Upper lobe of right lung (tissue), 1 donor: ENCODE results near the gene DAD1. TPM values are rescaled to one million over a fixed set of nuclear protein-coding genes. Genes with fewer than 3 reads are reported as not detected.

Experiments
- ATAC-seq: fragments of 200-7000 bp; cut with Tn5 transposase; one replicate; pipeline ENCODE4 v1.9.1; 2020; ENCODE audit warnings: mild to moderate bottlenecking, moderate library complexity
- DNase-seq: peaks from one replicate; pipeline ENCODE4 v3.0.0-alpha.2; 2020
- H3K27ac ChIP-seq: fragments of 200-600 bp; one replicate; pipeline ENCODE4 v1.8.0; 2022
- H3K27me3 ChIP-seq: fragments of 200-600 bp; one replicate; pipeline ENCODE4 v1.8.0; 2022; ENCODE audit warnings: mild to moderate bottlenecking
- H3K36me3 ChIP-seq: fragments of 200-600 bp; one replicate; pipeline ENCODE4 v1.8.0; 2022
- H3K4me1 ChIP-seq: fragments of 200-600 bp; one replicate; pipeline ENCODE4 v1.8.0; 2022
- H3K4me3 ChIP-seq: fragments of 200-600 bp; one replicate; pipeline ENCODE4 v1.8.0; 2022; ENCODE audit warnings: mild to moderate bottlenecking
- H3K9me3 ChIP-seq: fragments of 200-600 bp; one replicate; pipeline ENCODE4 v1.8.0; 2022
- CTCF ChIP-seq: fragments of 200-600 bp; IDR thresholded peaks from one replicate; pipeline ENCODE4 v1.8.0; 2022; ENCODE audit warnings: antibody characterized with exemption
- intact Hi-C: fragments of 100-400 bp; cut with DNase I; formaldehyde crosslinking; loops from one replicate; pipeline ENCODE4 v1.11.0; 2022
- total RNA-seq: library from RNA; stranded (reverse); fragmentation: NEBNext Ultra II Directional; extraction: Animal tissue kit (Norgen Biotek cat#: 25700); gene quantifications from one replicate; pipeline ENCODE4 v1.2.1, GENCODE V29; 2021
- donor health status: DM: no; HTN: yes; CAD: no; lungs with severe emphysema.

Gene DAD1
- total RNA-seq, 1 donor from 2014 or later = 184 TPM

GRCh38 chr14:22572562-22573058 is 16.4 kb downstream of the DAD1 start:
- no peak for ATAC-seq
- no peak overlapping the region for H3K4me3 ChIP-seq
- H3K4me1 ChIP-seq = peaks cover 3% of the 10 kb centered on the region
- intact Hi-C loops = loop anchor here (10.0 kb wide), 1 partner anchor 82 kb away; no protein-coding TSS in a partner anchor
- peaks cover 61% of the 10 kb centered on the region for H3K36me3 ChIP-seq
- no peak for DNase-seq
- no peak for TF ChIP-seq CTCF
- H3K27me3 ChIP-seq = no peaks in the 10 kb centered on the region
- no peaks in the 10 kb centered on the region for H3K9me3 ChIP-seq
- H3K27ac ChIP-seq = no peak overlapping the region

GRCh38 chr14:22570132-22570949 is 18.7 kb downstream of the DAD1 start:
- peak; percentile 95 for ATAC-seq
- peaks cover 4% of the 10 kb centered on the region for H3K4me1 ChIP-seq
- no peak overlapping the region for H3K4me3 ChIP-seq
- no peaks in the 10 kb centered on the region for H3K9me3 ChIP-seq
- no peak for DNase-seq
- H3K27me3 ChIP-seq = no peaks in the 10 kb centered on the region
- peak overlapping the region; percentile 1 for H3K27ac ChIP-seq
- TF ChIP-seq CTCF = peak; percentile 84
- H3K36me3 ChIP-seq = peaks cover 68% of the 10 kb centered on the region
- intact Hi-C loops = loop anchor here (10.0 kb wide), 1 partner anchor 84 kb away; no protein-coding TSS in a partner anchor

GRCh38 chr14:22569737-22570131 is 19.3 kb downstream of the DAD1 start:
- ATAC-seq (no peak), DNase-seq (no peak)
- H3K4me1 ChIP-seq = peaks cover 7% of the 10 kb centered on the region
- no peaks in the 10 kb centered on the region for H3K9me3 ChIP-seq
- H3K4me3 ChIP-seq = no peak overlapping the region
- peaks cover 68% of the 10 kb centered on the region for H3K36me3 ChIP-seq
- intact Hi-C loops = loop anchor here (10.0 kb wide), 1 partner anchor 85 kb away; no protein-coding TSS in a partner anchor
- peak overlapping the region; percentile 1 for H3K27ac ChIP-seq
- TF ChIP-seq CTCF = no peak
- no peaks in the 10 kb centered on the region for H3K27me3 ChIP-seq

- ATAC-seq (no peak), DNase-seq (no peak)
- Histone ChIP-seq H3K4me3 (no peak overlapping the region), H3K27me3 (no peaks in the 10 kb centered on the region), H3K36me3 (peaks cover 67% of the 10 kb centered on the region), H3K4me1 (peaks cover 11% of the 10 kb centered on the region), H3K27ac (peak overlapping the region; percentile 53), H3K9me3 (no peaks in the 10 kb centered on the region)
- intact Hi-C loops = no loop called here
- TF ChIP-seq CTCF = no peak
Measured at GRCh38 chr14:22569106-22569736, 19.8 kb downstream of the DAD1 start.

- DNase-seq (no peak), ATAC-seq (no peak)
- Histone ChIP-seq H3K9me3 (no peaks in the 10 kb centered on the region), H3K36me3 (peaks cover 49% of the 10 kb centered on the region), H3K27me3 (no peaks in the 10 kb centered on the region), H3K4me3 (no peak overlapping the region), H3K4me1 (peaks cover 21% of the 10 kb centered on the region), H3K27ac (no peak overlapping the region)
- no peak for TF ChIP-seq CTCF
- intact Hi-C loops = no loop called here
Measured at GRCh38 chr14:22567437-22567836, 21.6 kb downstream of the DAD1 start.
